OCI-LY7 (cell line): Measurements from ENCODE around the gene CIB4. TPM values are rescaled to one million over a fixed set of nuclear protein-coding genes. Genes with fewer than 3 reads are reported as not detected.

ENCODE experiments used
- BruUV-seq: library from RNA; stranded (reverse); fragments of 400-500 nt; replicated peaks from 2 replicates; lab custom pipeline; 2021; lab: Mats Ljungman, UMichigan
- CTCF ChIA-PET: fragments of 300-600 bp; sonication (Branson Sonifier 250); formaldehyde crosslinking; loops from one replicate; lab custom pipeline; 2022; ENCODE audit warnings: antibody characterized with exemption; ENCODE audit not compliant: unreplicated experiment; lab: Charles Lee
- POLR2A ChIA-PET: fragments of 300-600 bp; sonication (Branson Sonifier 250); formaldehyde crosslinking; loops from one replicate; lab custom pipeline; 2022; ENCODE audit warnings: antibody characterized with exemption; lab: Charles Lee
- DNase-seq: peaks from one replicate; pipeline ENCODE4 v3.0.0-alpha.2; 2015; ENCODE audit warnings: low spot score
- H2AFZ ChIP-seq: fragments of 200-600 bp; sonication (generic), shearing (Covaris generic); 2 replicates; pipeline ENCODE4 v1.6.1; 2014; ENCODE audit warnings: mild to moderate bottlenecking, antibody characterized with exemption, low read length, moderate library complexity
- H3K27ac ChIP-seq: fragments of 200-600 bp; sonication (generic); 2 replicates; pipeline ENCODE4 v1.5.1; 2014; ENCODE audit warnings: mixed run types, low read depth, mild to moderate bottlenecking, moderate library complexity, low read length, inconsistent platforms; ENCODE audit not compliant: poor library complexity, severe bottlenecking
- H3K36me3 ChIP-seq: fragments of 200-600 bp; sonication (generic); 2 replicates; pipeline ENCODE4 v1.6.1; 2014; ENCODE audit warnings: mild to moderate bottlenecking, antibody characterized with exemption, low read length, moderate library complexity, mixed read lengths; ENCODE audit not compliant: insufficient read depth
- H3K4me1 ChIP-seq: fragments of 200-600 bp; sonication (generic); 2 replicates; pipeline ENCODE4 v1.5.1; 2014; ENCODE audit warnings: mild to moderate bottlenecking, low read length; ENCODE audit not compliant: insufficient read depth, poor library complexity, severe bottlenecking
- H3K4me2 ChIP-seq: fragments of 200-600 bp; sonication (generic); 2 replicates; pipeline ENCODE4 v1.6.1; 2014; ENCODE audit warnings: mild to moderate bottlenecking, low read length
- H3K4me3 ChIP-seq: fragments of 200-600 bp; sonication (generic); 2 replicates; pipeline ENCODE4 v1.5.1; 2014; ENCODE audit warnings: mild to moderate bottlenecking, low read depth, low read length; ENCODE audit not compliant: poor library complexity, severe bottlenecking
- H3K79me2 ChIP-seq: fragments of 200-600 bp; sonication (generic); 2 replicates; pipeline ENCODE4 v1.6.1; 2016; ENCODE audit warnings: low read depth, mild to moderate bottlenecking, low read length, moderate library complexity, mixed read lengths; ENCODE audit not compliant: insufficient read depth
- H3K9me2 ChIP-seq: fragments of 200-600 bp; sonication (generic); 2 replicates; pipeline ENCODE4 v1.6.1; 2016; ENCODE audit warnings: mild to moderate bottlenecking, low read length, mixed read lengths; ENCODE audit not compliant: insufficient read depth
- H3K9me3 ChIP-seq: fragments of 200-600 bp; sonication (generic); 2 replicates; pipeline ENCODE4 v1.6.1; 2014; ENCODE audit warnings: mild to moderate bottlenecking, mixed run types, low read length, mixed read lengths
- H4K20me1 ChIP-seq: fragments of 200-600 bp; sonication (generic); 2 replicates; pipeline ENCODE4 v1.6.1; 2014; ENCODE audit warnings: mild to moderate bottlenecking, antibody characterized with exemption, low read length, moderate library complexity, mixed read lengths; ENCODE audit not compliant: insufficient read depth
- CTCF ChIP-seq: fragments of 200-600 bp; sonication (generic); conservative IDR thresholded peaks from 2 replicates; pipeline ENCODE4 v1.5.1; 2014; ENCODE audit warnings: mild to moderate bottlenecking, antibody characterized with exemption, low read length, moderate library complexity, mixed read lengths
- EZH2phosphoT487 ChIP-seq: fragments of 200-600 bp; sonication (generic); IDR thresholded peaks from 2 replicates; pipeline ENCODE4 v1.6.1; 2018; ENCODE audit warnings: low read depth, borderline replicate concordance, mild to moderate bottlenecking, mixed run types, antibody characterized with exemption, low read length, moderate library complexity, mixed read lengths
- intact Hi-C: fragments of 100-400 bp; cut with micrococcal nuclease; formaldehyde crosslinking; loops from one replicate; pipeline ENCODE4 v1.10.0; 2022; ENCODE audit not compliant: unreplicated experiment
- total RNA-seq, 2 experiments: library from RNA; depleted of rRNA in 1 of 2; stranded (reverse); fragments of >200 nt in 1 of 2; shearing (Covaris generic) in 1 of 2; gene quantifications; 2 replicates each; pipeline ENCODE4 v1.2.3, GENCODE V29; 2014 to 2022

Gene CIB4
- total RNA-seq, 2 experiments from 2014 or later, result not detected

GRCh38 chr2:26598336-26598995 lies 42.7 kb downstream of the CIB4 start:
- intact Hi-C loops, result no loop called here
- no peak for DNase-seq
- Histone ChIP-seq H3K4me1 (no peaks in the 10 kb centered on the region), H3K4me3 (no peak overlapping the region), H3K36me3 (no peaks in the 10 kb centered on the region), H3K9me3 (no peaks in the 10 kb centered on the region), H2AFZ (no peak overlapping the region), H3K79me2 (no peaks in the 10 kb centered on the region), H3K27ac (no peak overlapping the region), H3K4me2 (no peak overlapping the region), H3K9me2 (no peaks in the 10 kb centered on the region), H4K20me1 (no peaks in the 10 kb centered on the region)
- ChIA-PET CTCF (no interaction called here), POLR2A (no interaction called here)
- BruUV-seq, result no TSS peak
- TF ChIP-seq EZH2phosphoT487 (no peak), CTCF (no peak)

- no peaks in the 10 kb centered on the region for H4K20me1 ChIP-seq
- no peaks in the 10 kb centered on the region for H3K9me3 ChIP-seq
- ChIA-PET POLR2A (interaction anchor here (0.6 to 1.1 kb wide), 5 partner anchors 44 to 323 kb away, joined by 3 to 4 read pairs (median 3); partner anchors contain the start of gene CIB4), CTCF (interaction anchor here (0.8 kb wide), 1 partner anchor 8 kb away, joined by 4 read pairs; no protein-coding TSS in a partner anchor)
- no peaks in the 10 kb centered on the region for H3K9me2 ChIP-seq
- intact Hi-C loops, result no loop called here
- DNase-seq, result no peak
- no peak overlapping the region for H3K27ac ChIP-seq
- no peak overlapping the region for H3K4me3 ChIP-seq
- H3K36me3 ChIP-seq, result no peaks in the 10 kb centered on the region
- H2AFZ ChIP-seq, result no peak overlapping the region
- H3K4me2 ChIP-seq, result no peak overlapping the region
- BruUV-seq, result no TSS peak
- H3K79me2 ChIP-seq, result no peaks in the 10 kb centered on the region
- no peaks in the 10 kb centered on the region for H3K4me1 ChIP-seq
- TF ChIP-seq CTCF (no peak), EZH2phosphoT487 (no peak)
Observed at GRCh38 chr2:26597197-26597596, 44.0 kb downstream of the CIB4 start.

DNA sequence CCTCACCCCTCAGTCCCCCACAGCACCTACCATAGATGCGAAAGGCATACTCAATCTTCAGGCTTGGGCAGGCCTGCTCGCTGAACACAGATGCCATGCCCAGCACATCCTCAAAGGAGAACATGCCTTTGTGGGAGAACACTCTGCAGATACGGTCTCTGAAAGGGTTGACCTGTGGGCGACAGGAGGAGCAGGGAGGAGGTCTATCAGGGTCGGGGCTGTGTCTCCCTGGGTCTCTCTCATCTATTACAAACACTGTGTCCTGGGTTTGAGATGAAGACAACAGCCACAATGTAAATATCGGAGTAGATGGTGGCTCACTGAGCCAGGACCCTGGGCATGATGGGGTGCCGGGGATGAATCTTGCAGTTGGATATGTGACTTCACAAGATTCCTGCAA lies 46.0 kb downstream of the CIB4 start:
- Histone ChIP-seq H4K20me1 (no peaks in the 10 kb centered on the region), H3K4me2 (no peak overlapping the region), H3K4me3 (no peak overlapping the region), H3K9me3 (no peaks in the 10 kb centered on the region), H2AFZ (no peak overlapping the region), H3K9me2 (no peaks in the 10 kb centered on the region), H3K27ac (no peak overlapping the region), H3K36me3 (no peaks in the 10 kb centered on the region), H3K4me1 (no peaks in the 10 kb centered on the region), H3K79me2 (no peaks in the 10 kb centered on the region)
- no TSS peak for BruUV-seq
- ChIA-PET POLR2A (no interaction called here), CTCF (no interaction called here)
- no peak for DNase-seq
- intact Hi-C loops, result no loop called here
- no peak for TF ChIP-seq EZH2phosphoT487
- TF ChIP-seq CTCF, result no peak
